ENCODE data around the gene DNAJC21. TPM values are rescaled to one million over a fixed set of nuclear protein-coding genes. Genes with fewer than 3 reads are reported as not detected.
A peak's percentile ranks its signal among the peaks of the same experiment; 100 is the strongest.

The DNAJC21 gene
- total and polyA plus RNA-seq, 9 of the 15 experiments (the other 6 are each of a cell fraction or from before 2014, with no cell fraction given): 26.6 to 105 (median 70.7) TPM

DNA sequence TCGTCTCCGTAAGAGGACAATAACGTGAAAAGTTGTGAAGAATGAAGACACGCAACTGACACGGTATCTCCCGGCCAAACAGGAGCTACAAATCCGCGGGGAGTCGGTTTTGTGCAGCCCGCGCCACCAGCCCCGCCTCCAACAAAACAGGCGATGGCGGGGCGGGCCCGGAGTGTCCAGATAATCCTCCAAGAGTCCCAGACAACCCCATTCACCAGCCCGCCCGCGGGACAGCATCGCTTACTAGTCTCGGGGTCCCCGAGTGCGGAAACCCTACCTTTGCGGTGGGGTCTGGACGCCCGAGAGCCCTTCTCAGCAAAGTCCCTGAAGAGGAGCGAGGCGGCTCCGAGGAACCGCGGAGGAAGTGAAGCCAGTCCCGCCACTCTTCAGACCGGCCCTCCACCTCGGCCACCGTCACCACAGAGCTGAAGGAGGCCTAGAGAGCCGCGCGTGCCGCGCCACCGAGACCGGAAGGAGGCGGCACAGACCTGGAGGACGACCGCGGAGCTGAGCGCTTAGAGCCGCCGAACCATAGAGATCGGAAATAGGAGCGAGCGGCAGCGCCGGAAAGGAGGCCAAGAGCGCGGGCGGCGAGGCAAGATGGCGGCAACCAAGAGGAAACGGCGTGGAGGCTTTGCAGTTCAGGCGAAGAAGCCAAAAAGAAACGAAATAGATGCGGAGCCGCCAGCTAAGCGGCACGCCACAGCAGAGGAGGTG, 14.1 kb upstream of the DNAJC21 start, which contains the start of the genes BRIX1 and RAD1 (continued):
- TF ChIP-seq TGIF2 (CRISPR knock-in tag; IDR thresholded peaks at IDR 0.05) (no peak), PRMT5 (CRISPR knock-in tag; IDR thresholded peaks at IDR 0.05) (no peak), XRCC3 (IDR thresholded peaks at IDR 0.05) (no peak), SMARCA5 (IDR thresholded peaks at IDR 0.05) (no peak), NCOA4 (IDR thresholded peaks at IDR 0.05; ENCODE audit: partially characterized antibody) (peak; percentile 58), NFXL1 (CRISPR knock-in tag; IDR thresholded peaks at IDR 0.05) (no peak), MCM2 (IDR thresholded peaks at IDR 0.05; ENCODE audit: low read depth) (no peak), ZNF395 (CRISPR knock-in tag; IDR thresholded peaks at IDR 0.05) (no peak), CBX1 (IDR thresholded peaks at IDR 0.05; ENCODE audit: low read depth) (0 out of 2 replicates have a peak, but pooled peaks have one; percentile 78), NCOA6 (IDR thresholded peaks at IDR 0.05) (no peak), ZNF232 (CRISPR knock-in tag; IDR thresholded peaks at IDR 0.05) (no peak; the same call in 1 of the 2 replicates), RCOR1 (IDR thresholded peaks at IDR 0.05; ENCODE audit: borderline replicate concordance in 1 of 2, low read depth in 2 of 2, low read length in 2 of 2) (peak in 1 of 2 experiments; percentile 76; a peak in 2 of 4 replicates), NELFE (IDR thresholded peaks at IDR 0.05; ENCODE audit: insufficient read depth, insufficient read length) (no peak), KLF16 (IDR thresholded peaks at IDR 0.05) (peak; percentile 84), POLR2AphosphoS5 (IDR thresholded peaks at IDR 0.05; ENCODE audit: control insufficient read depth, insufficient read depth, low read depth, low read length) (peak; percentile 86), NR2F6 (CRISPR knock-in tag; IDR thresholded peaks at IDR 0.05) (no peak), POLR2H (tag; IDR thresholded peaks at IDR 0.05; ENCODE audit: low read depth) (peak; percentile 80), BRD9 (IDR thresholded peaks at IDR 0.05; ENCODE audit: low read depth, partially characterized antibody) (peak; percentile 72), ZNF12 (CRISPR knock-in tag; IDR thresholded peaks at IDR 0.05) (no peak; the same call in 1 of the 2 replicates), ZNF512 (tag; IDR thresholded peaks at IDR 0.05) (no peak)
- TF ChIP-seq, protein P1, sequence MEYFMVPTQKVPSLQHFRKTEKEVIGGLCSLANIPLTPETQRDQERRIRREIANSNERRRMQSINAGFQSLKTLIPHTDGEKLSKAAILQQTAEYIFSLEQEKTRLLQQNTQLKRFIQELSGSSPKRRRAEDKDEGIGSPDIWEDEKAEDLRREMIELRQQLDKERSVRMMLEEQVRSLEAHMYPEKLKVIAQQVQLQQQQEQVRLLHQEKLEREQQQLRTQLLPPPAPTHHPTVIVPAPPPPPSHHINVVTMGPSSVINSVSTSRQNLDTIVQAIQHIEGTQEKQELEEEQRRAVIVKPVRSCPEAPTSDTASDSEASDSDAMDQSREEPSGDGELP (CRISPR knock-in tag; IDR thresholded peaks at IDR 0.05; ENCODE audit: borderline replicate concordance): peak; percentile 90
- TF ChIP-seq, protein P2, sequence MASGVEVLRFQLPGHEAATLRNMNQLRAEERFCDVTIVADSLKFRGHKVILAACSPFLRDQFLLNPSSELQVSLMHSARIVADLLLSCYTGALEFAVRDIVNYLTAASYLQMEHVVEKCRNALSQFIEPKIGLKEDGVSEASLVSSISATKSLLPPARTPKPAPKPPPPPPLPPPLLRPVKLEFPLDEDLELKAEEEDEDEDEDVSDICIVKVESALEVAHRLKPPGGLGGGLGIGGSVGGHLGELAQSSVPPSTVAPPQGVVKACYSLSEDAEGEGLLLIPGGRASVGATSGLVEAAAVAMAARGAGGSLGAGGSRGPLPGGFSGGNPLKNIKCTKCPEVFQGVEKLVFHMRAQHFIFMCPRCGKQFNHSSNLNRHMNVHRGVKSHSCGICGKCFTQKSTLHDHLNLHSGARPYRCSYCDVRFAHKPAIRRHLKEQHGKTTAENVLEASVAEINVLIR (CRISPR knock-in tag; IDR thresholded peaks at IDR 0.05): no peak
- TF ChIP-seq, protein P3, sequence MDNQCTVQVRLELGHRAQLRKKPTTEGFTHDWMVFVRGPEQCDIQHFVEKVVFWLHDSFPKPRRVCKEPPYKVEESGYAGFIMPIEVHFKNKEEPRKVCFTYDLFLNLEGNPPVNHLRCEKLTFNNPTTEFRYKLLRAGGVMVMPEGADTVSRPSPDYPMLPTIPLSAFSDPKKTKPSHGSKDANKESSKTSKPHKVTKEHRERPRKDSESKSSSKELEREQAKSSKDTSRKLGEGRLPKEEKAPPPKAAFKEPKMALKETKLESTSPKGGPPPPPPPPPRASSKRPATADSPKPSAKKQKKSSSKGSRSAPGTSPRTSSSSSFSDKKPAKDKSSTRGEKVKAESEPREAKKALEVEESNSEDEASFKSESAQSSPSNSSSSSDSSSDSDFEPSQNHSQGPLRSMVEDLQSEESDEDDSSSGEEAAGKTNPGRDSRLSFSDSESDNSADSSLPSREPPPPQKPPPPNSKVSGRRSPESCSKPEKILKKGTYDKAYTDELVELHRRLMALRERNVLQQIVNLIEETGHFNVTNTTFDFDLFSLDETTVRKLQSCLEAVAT (IDR thresholded peaks at IDR 0.05): peak; percentile 74 to 96; a peak in 3 of 4 replicates
